Renal cortex interstitium (tissue), 15 donors: Measurements from ENCODE around the gene MAGEA3. TPM values are rescaled to one million over a fixed set of nuclear protein-coding genes. Genes with fewer than 3 reads are reported as not detected.
"Not testable (repeated sequence)": the region's sequence is repeated elsewhere in the genome, so short reads cannot be mapped to it uniquely, and the experiment has no call there.

Experiments
- DNase-seq, 11 donors: peaks; one replicate each; pipeline ENCODE4 v3.0.0-alpha.2; 2013; ENCODE audit warnings: low read depth in 9 of 11, low spot score in 4 of 11; ENCODE audit errors: extremely low read depth in 1 of 11
- long read RNA-seq, 16 experiments: transcript quantifications; one replicate each; lab custom pipeline, GENCODE V29; 2026
- polyA plus RNA-seq, 3 donors: library from polyadenylated mRNA; unstranded; fragments of 120-200 nt; gene quantifications; one replicate each; pipeline ENCODE4 v1.2.1, GENCODE V29; 2013; ENCODE audit not compliant: insufficient read length in 3 of 3

The MAGEA3 gene
- polyA plus RNA-seq = not detected
- long read RNA-seq, donor 1 = 0 reads
- long read RNA-seq, donor 2 = 0 reads
- long read RNA-seq, donor 3 = 0 reads
- long read RNA-seq, donor 4 = 0 reads
- long read RNA-seq, donor 5 = 0 reads
- long read RNA-seq, donor 6 = 0 reads
- long read RNA-seq, donor 7 = 0 reads
- long read RNA-seq, donor 8 = 0 reads
- long read RNA-seq, donor 9 = 0 reads
- long read RNA-seq, donor 10 = 0 reads
- long read RNA-seq, donor 11 = 0 reads
- long read RNA-seq, donor 12 = 0 reads
- long read RNA-seq, donor 13 = 0 reads
- long read RNA-seq, donor 14 = 0 reads
- long read RNA-seq, donor 15 = 0 reads
- long read RNA-seq, donor 16 = 0 reads

- not testable (repeated sequence) for DNase-seq
Observed at GRCh38 chrX:152697952-152698931, at the start of gene MAGEA3. TSS of gene MAGEA3 (plus strand) at chrX:152698794. CDS start at chrX:152700833, 2,039 bp downstream.

- no peak for DNase-seq
Observed at GRCh38 chrX:152652060-152652459, 46.5 kb upstream of the MAGEA3 start.

DNA sequence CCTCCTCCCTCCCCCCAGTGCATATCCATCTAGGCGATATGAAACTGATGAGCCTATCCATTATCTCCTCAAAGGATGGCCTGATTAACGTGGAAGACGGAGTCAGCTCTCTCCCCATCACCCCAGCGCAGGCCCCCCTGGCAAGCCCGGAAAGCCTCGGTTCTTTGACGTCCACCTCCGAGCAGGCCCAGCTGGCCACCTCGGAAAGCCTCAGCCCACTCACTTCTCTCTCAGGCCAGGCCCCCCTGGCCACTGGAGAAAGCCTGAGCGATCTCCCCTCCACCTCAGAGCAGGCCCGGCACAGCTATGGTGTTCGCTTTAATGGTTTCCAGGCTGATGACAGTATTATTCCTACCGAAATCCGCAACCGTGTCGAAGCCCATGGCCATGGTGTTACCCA lies 46.1 kb upstream of the MAGEA3 start:
- no peak for DNase-seq

- DNase-seq = no peak
Observed at GRCh38 chrX:152656087-152656486, 42.5 kb upstream of the MAGEA3 start.

DNA sequence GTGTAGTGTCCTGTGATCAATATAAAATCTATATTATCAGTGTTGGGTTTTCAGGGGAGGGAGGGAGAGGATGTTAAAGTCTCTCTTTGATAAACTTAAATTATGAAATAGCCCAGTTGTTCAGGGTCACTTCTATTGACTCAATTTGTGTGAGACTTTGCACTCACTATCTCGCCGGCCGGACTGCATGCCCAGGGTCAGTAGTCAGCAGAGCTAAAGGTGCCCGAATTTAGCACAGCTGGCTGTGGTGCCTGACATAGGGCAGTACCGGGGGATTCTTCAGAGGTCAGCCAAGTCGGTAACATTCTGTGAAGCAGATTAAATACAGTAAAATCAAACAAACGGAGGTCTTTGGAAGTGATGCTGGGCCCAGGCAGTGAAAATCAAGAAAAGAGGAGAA lies 41.7 kb upstream of the MAGEA3 start:
- no peak for DNase-seq

DNA sequence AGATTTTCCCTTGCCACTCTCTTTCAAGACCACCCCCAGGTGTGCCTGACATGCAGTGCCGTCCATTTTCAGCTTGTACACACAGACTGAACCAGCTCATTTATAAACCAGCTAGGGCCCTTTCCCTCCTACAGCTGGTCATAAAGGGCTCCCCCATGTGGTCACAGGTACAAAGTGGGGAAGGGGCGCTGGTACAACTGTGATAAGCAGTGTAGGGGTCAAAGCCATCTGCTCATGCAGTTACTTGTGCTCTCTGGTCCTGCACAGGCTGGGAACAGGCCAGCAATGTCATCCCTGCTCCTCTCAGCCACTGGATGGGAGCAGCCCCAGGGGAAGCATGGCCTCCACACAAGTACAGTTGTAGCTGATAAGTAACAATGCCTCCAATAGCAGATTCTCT lies 40.3 kb upstream of the MAGEA3 start:
- DNase-seq = no peak

DNA sequence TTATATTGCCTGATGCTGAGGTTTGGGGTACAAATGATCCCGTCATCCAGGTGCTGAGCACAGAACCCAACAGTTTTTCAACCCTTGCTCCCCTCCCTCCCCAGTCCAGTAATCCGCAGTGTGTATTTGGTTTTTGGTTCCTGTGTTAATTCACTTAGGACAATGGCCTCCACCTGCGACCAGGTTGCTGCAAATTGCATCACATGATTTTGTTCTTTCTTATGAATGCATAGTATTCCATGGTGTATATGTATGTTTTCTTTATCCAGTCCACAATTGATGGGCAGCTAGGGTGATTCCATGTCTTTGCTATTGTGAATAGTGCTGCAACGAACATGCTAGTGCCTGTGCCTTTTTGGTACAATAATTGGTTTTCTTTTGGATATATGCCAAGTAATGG lies 35.5 kb upstream of the MAGEA3 start:
- DNase-seq = no peak

DNA sequence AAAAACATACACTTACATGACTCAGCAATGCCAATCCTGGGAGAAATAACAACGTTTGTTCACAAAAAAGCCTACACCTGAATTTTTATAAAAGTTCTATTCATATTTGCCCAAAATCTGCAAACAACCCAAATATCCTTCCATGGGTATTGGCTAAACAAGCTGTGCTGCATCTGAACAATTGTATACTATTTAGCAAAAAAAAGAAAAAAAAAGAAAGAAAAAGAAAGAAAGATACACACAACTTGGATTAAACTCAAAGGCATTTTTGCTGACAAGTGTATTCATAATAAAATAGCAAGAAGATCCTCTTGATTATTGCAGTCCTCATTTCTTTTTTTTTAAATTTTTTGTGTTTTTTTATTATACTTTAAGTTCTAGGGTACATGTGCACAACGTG lies 24.5 kb upstream of the MAGEA3 start:
- no peak for DNase-seq

DNA sequence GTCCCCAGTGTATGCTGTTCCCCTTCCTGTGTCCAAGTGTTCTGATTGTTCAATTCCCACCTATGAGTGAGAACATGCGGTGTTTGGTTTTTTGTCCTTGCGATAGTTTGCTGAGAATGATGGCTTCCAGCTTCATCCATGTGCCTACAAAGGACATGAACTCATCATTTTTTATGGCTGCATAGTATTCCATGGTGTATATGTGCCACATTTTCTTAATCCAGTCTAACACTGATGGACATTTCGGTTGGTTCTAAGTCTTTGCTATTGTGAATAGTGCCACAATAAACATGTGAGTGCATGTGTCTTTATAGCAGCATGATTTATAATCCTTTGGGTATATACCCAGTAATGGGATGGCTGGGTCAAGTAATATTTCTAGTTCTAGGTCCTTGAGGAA lies 23.9 kb upstream of the MAGEA3 start:
- not testable (repeated sequence) for DNase-seq

DNA sequence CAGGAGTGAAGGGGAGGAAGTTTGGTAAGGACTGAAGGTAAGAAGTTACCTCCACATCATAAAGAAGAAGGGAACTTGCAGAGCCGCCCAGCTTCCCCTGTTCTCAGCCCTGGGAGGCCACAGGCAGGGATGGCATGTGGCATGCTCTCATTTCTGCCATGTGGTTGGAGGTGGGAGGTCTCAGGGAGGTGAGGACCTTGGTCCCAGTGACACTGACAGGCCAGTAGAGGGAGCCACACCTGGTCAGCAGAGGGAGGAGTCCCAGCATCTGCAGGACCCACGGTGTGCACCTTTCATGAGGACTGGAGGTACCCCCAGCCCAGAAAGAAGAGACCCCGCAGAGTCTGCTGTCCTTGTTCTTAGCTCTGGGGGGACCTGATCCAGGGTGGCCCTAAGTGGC lies 17.6 kb upstream of the MAGEA3 start:
- not testable (repeated sequence) for DNase-seq

GRCh38 chrX:152700390-152700789 lies 1.8 kb downstream of the MAGEA3 start:
- DNase-seq = not testable (repeated sequence)

DNA sequence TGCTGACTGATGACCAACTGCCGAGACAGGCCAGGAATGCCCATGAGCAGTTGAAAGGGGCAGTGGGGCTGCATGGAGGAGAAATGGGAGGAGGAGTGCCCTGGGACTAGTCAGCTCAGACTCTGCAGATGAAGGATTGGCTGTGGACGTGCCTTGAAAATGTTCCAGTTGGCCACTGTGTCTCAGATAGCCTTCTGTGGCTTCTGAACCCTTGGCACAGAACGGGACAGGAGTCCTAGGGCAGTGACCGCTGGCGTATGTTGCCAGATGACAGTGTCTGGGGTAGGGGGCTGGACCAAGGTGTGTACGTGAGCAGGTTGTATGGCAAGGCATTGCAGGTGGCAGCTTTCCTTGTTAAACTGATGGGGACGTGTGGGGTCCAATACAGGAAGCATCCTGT lies 7.9 kb downstream of the MAGEA3 start:
- not testable (repeated sequence) for DNase-seq

DNA sequence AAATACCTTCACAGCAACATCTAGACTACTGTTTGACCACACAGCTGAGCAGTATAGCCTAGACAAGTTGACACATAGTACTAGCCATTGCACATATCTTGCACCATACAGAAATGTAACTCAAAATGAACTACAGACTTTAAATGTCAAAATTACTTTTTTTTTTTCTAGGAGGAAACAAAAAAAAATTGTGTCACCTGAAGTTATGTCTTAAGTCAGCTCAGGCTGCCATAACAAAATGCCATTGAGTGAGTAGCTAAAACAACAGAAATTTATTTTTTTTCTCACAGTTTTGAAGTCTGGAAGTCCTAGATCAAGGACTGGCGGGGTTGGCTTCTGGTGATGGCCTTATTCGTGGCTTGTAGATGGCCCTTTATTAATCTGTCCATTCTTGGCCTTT lies 10.6 kb downstream of the MAGEA3 start, which contains the start of gene CSAG2:
Gene CSAG2, minus strand, starts transcription at position 101 of the 400 bp plus-strand sequence. CDS start 161 bp downstream, outside the sequence.
- DNase-seq = not testable (repeated sequence)

DNA sequence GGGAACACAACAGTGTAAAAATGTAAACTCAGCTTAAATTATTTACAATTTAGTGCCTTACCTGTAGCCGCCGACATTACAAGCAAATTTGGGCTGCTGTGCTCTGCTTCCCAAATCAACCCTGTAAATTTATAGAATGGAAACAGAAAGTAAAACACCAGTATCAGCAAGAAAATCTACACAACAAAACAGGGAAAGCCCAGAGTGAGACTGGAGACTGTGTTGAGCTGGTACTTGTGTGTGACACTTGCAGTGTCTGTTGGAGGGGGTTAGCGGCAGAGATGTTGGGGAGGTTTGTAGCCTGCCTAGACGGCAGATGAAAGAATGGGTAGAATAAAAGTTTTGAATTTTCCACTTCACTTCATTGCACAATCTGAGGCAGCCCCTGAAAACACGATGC lies 14.6 kb downstream of the MAGEA3 start:
- DNase-seq = not testable (repeated sequence)

- DNase-seq = not testable (repeated sequence)
Observed at GRCh38 chrX:152713815-152714787, 15.5 kb downstream of the MAGEA3 start, which contains the start of gene MAGEA2B. TSS of gene MAGEA2B (plus strand) at chrX:152714628. CDS start at chrX:152717107, 2,479 bp downstream.

- no peak for DNase-seq
Observed at GRCh38 chrX:152725409-152725808, 26.8 kb downstream of the MAGEA3 start.

DNA sequence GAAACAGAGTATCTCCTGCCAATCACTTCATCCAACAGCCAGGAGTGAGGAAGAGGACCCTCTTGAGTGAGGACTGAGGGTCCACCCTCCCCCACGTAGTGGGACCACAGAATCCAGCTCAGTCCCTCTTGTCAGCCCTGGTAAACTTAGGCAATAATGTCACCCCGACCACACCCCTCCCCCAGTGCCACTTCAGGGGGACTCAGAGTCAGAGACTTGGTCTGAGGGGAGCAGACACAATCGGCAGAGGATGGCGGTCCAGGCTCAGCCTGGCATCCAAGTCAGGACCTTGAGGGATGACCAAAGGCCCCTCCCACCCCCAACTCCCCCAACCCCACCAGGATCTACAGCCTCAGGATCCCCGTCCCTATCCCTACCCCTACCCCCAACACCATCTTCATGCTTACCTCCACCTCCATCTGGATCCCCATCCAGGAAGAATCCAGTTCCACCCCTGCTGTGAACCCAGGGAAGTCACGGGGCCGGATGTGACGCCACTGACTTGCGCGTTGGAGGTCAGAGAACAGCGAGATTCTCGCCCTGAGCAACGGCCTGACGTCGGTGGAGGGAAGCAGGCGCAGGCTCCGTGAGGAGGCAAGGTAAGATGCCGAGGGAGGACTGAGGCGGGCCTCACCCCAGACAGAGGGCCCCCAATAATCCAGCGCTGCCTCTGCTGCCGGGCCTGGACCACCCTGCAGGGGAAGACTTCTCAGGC lies 34.8 kb downstream of the MAGEA3 start, which contains the start of the genes CSAG1 and MAGEA12:
Gene CSAG1, minus strand, starts transcription at position 461 of the 715 bp plus-strand sequence. CDS start 1,261 bp downstream, outside the sequence.
Gene MAGEA12, plus strand, starts transcription at position 497 of the 715 bp plus-strand sequence. CDS start 2,405 bp downstream, outside the sequence.
- no peak for DNase-seq
